Measurements from ENCODE around the gene PDE11A.

Gene PDE11A

GRCh38 chr2:177618255-177619253, 454.0 kb downstream of the PDE11A start:
- DNase-seq, result peak; percentile 86

- DNase-seq, result no peak
Observed at GRCh38 chr2:177617849-177618248, 454.7 kb downstream of the PDE11A start.

- DNase-seq, result no peak
Observed at GRCh38 chr2:177616731-177617130, 455.8 kb downstream of the PDE11A start.

GRCh38 chr2:177616066-177616465, 456.5 kb downstream of the PDE11A start:
- DNase-seq, result no peak

GRCh38 chr2:177612659-177613058, 459.9 kb downstream of the PDE11A start:
- DNase-seq, result no peak

GRCh38 chr2:177611310-177611886, 461.2 kb downstream of the PDE11A start:
- no peak for DNase-seq

- no peak for DNase-seq
Observed at GRCh38 chr2:177610813-177611212, 461.8 kb downstream of the PDE11A start.

- DNase-seq, result no peak
Observed at GRCh38 chr2:177606636-177607035, 465.9 kb downstream of the PDE11A start.

GRCh38 chr2:177604271-177605065, 468.1 kb downstream of the PDE11A start:
- DNase-seq, result no peak

GRCh38 chr2:177603768-177604167, 468.8 kb downstream of the PDE11A start:
- DNase-seq, result no peak

- no peak for DNase-seq
Observed at GRCh38 chr2:177603181-177603580, 469.4 kb downstream of the PDE11A start.

- DNase-seq, result no peak
Observed at GRCh38 chr2:177602611-177603164, 469.9 kb downstream of the PDE11A start.

- no peak for DNase-seq
Observed at GRCh38 chr2:177600917-177601316, 471.7 kb downstream of the PDE11A start.

- no peak for DNase-seq
Observed at GRCh38 chr2:177599956-177600355, 472.6 kb downstream of the PDE11A start.

GRCh38 chr2:177599139-177599688, 473.4 kb downstream of the PDE11A start:
- DNase-seq, result no peak

GRCh38 chr2:177598326-177599138, 474.0 kb downstream of the PDE11A start:
- no peak for DNase-seq

GRCh38 chr2:177597759-177598158, 474.8 kb downstream of the PDE11A start:
- DNase-seq, result no peak

- DNase-seq, result no peak
Observed at GRCh38 chr2:177596866-177597265, 475.7 kb downstream of the PDE11A start.

- no peak for DNase-seq
Observed at GRCh38 chr2:177595126-177595845, 477.3 kb downstream of the PDE11A start.

GRCh38 chr2:177593402-177593801, 479.2 kb downstream of the PDE11A start:
- DNase-seq, result no peak

- no peak for DNase-seq
Observed at GRCh38 chr2:177592945-177593344, 479.6 kb downstream of the PDE11A start.
